T-cell (primary cell): ENCODE measurements around the gene SELENOI. TPM values are rescaled to one million over a fixed set of nuclear protein-coding genes. Genes with fewer than 3 reads are reported as not detected.

ENCODE experiments used
- ATAC-seq, 4 experiments: fragments of 200-7000 bp in 3 of 4; fragments of 150-1000 bp in 1 of 4; cut with Tn5 transposase; replicated peaks in 1 of 4; 1 replicate in 3 of 4; 2 replicates in 1 of 4; pipeline ENCODE4 v1.10.0; 2021; ENCODE audit warnings: moderate library complexity in 3 of 4, mild to moderate bottlenecking in 2 of 4, moderate number of reproducible peaks in 1 of 4
- CTCF ChIA-PET, 2 donors: fragments of 300-600 bp; sonication (Branson Sonifier 250); formaldehyde crosslinking; loops; one replicate each; lab custom pipeline; 2022; ENCODE audit warnings: antibody characterized with exemption in 2 of 2; lab: Charles Lee
- POLR2A ChIA-PET, 2 donors: fragments of 300-600 bp; sonication (Branson Sonifier 250); formaldehyde crosslinking; loops; one replicate each; lab custom pipeline; 2022; ENCODE audit warnings: antibody characterized with exemption in 2 of 2; lab: Charles Lee
- DNase-seq, 35 experiments: peaks; one replicate each; pipeline versions ENCODE4 v3.0.0 to v3.0.0-alpha.2; 2013 to 2023
- H3K27ac ChIP-seq: one replicate; pipeline ENCODE4 v1.5.1; 2013; ENCODE audit warnings: low read length
- H3K27me3 ChIP-seq, 2 experiments: replicated peaks in 1 of 2; 1 replicate in 1 of 2; 2 replicates in 1 of 2; pipeline versions ENCODE4 v1.6.1 to v1.7.0; 2013; ENCODE audit warnings: low read length in 1 of 2, mixed read lengths in 1 of 2; ENCODE audit not compliant: control insufficient read depth in 2 of 2, insufficient read depth in 2 of 2; ENCODE audit errors: extremely low read depth in 1 of 2
- H3K36me3 ChIP-seq, 2 donors: 1 replicate in 1 of 2; 2 replicates in 1 of 2; pipeline versions ENCODE4 v1.6.1 to v1.7.0; 2013; ENCODE audit warnings: low read length in 1 of 2; ENCODE audit not compliant: control insufficient read depth in 2 of 2, insufficient read depth in 1 of 2; ENCODE audit errors: extremely low read depth in 1 of 2
- H3K4me1 ChIP-seq, 2 experiments: 1 replicate in 1 of 2; 2 replicates in 1 of 2; pipeline versions ENCODE4 v1.6.1 to v1.7.0; 2013; ENCODE audit warnings: low read length in 2 of 2, mixed read lengths in 1 of 2; ENCODE audit not compliant: insufficient read depth in 2 of 2, control insufficient read depth in 1 of 2; ENCODE audit errors: extremely low read depth in 1 of 2
- H3K4me3 ChIP-seq, 2 donors: 1 replicate in 1 of 2; 2 replicates in 1 of 2; pipeline versions ENCODE4 v1.5.1 to v1.7.0; 2013; ENCODE audit warnings: mild to moderate bottlenecking in 2 of 2, low read length in 1 of 2, moderate library complexity in 1 of 2; ENCODE audit not compliant: control insufficient read depth in 1 of 2; ENCODE audit errors: extremely low read depth in 1 of 2
- H3K9me3 ChIP-seq: 2 replicates; pipeline ENCODE4 v1.7.0; 2013
- H3K27ac Mint-ChIP-seq, 2 donors: one replicate each; pipeline ENCODE4 v1.8.0; 2020 to 2021; ENCODE audit warnings: mild to moderate bottlenecking in 2 of 2, mixed read lengths in 2 of 2
- H3K27me3 Mint-ChIP-seq, 2 donors: one replicate each; pipeline ENCODE4 v1.8.0; 2021 to 2022; ENCODE audit warnings: mixed read lengths in 2 of 2
- H3K36me3 Mint-ChIP-seq: one replicate; pipeline ENCODE4 v1.8.0; 2021; ENCODE audit warnings: mixed read lengths
- H3K4me1 Mint-ChIP-seq, 3 donors: one replicate each; pipeline ENCODE4 v1.8.0; 2020 to 2022; ENCODE audit warnings: mixed read lengths in 3 of 3, mild to moderate bottlenecking in 1 of 3
- H3K4me3 Mint-ChIP-seq, 3 donors: one replicate each; pipeline ENCODE4 v1.8.0; 2020 to 2022; ENCODE audit warnings: mild to moderate bottlenecking in 3 of 3, mixed read lengths in 3 of 3, moderate library complexity in 3 of 3
- H3K9me3 Mint-ChIP-seq, 3 donors: one replicate each; pipeline ENCODE4 v1.8.0; 2020 to 2022; ENCODE audit warnings: mixed read lengths in 3 of 3
- WGBS: methylation state at CpG from one replicate; pipeline ENCODE4 v1.1.5; 2013; ENCODE audit warnings: missing lambda C conversion rate; ENCODE audit not compliant: insufficient coverage; 5-methylcytosine and 5-hydroxymethylcytosine counted together
- total RNA-seq, 35 experiments: library from RNA in 6 of 35; stranded (reverse) in 6 of 35; fragments of 120-200 nt in 1 of 35; gene quantifications; one replicate each; pipeline versions ENCODE4 v1.2.1 to v1.2.4 and lab custom pipeline; 2013 to 2026

The SELENOI gene
- total RNA-seq, 5 donors from 2014 or later (not counting 1 experiment from before 2014, with no cell fraction given) = 18.3 to 37.1 (median 22.0) TPM

DNA sequence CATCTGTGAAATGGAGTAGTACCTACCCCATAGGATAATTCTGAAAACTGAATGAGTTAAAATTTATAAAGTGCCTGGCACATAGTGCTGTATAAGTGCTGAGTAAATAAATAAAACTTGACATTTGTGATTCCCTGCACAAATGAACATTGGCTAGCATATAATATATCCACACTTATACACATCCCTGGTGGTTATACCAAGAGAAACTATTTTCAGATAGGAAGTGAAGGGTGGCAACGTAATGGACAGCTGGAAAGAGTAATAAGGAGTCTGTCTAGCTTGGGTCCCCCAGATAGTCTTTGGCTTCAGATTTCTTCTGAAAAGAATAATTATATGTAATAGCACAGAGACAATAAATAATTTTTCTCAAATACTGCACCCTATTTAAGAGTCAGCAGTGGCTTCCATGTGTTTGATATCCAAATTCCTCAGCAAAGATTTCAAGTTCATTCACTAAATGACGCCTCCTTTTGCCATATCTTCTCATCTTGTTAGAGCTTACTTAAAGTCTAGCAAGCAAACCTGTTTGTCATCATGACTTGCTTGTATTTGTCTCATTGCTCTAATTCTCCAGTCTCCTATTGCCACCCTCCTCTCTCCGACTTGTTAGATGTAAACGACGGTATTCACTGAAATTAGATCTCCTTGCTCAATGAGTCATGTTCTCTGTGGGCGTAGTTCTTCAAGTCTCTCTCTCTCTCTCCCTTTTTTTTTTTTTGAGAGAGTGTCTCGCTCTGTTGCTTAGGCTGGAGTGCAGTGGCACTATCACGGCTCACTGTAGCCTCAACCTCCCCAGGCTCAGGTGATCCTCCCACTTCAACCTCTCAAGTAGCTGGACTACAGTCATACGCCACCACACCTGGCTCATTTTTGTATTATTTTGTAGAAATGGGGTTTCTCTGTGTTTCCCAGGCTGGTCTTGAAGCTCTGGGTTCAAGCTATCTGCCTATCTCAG, 9.4 kb downstream of the SELENOI start:
- 93% methylated on average over 2 of the region's 9 CpGs for WGBS

DNA sequence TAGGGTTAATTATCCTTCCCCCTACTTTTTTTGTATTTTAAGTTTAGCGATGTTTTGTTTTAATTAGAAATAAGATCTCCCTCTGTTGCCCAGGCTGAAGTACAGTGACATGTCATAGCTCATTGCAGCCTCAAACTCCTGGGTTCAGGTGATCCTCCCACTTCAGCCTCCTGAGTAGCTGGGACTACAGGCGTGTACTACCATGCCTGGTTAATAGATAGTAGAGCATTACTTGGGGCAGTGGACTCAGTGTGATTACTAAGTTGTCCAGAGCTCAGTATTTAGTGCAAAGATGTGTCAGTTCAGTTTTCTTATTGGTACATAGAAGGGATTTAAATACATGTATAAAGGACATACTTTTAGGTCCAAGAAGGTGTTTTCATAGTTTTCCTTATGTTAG, 10.2 kb downstream of the SELENOI start:
- ATAC-seq (no peak), DNase-seq (no peak)
- peaks cover 14% of the 10 kb centered on the region for H3K36me3 Mint-ChIP-seq
- CTCF ChIA-PET = no interaction called here
- WGBS = no CpG with 5 or more reads among the region's 2 CpGs
- no peaks in the 10 kb centered on the region for H3K9me3 Mint-ChIP-seq
- no peaks in the 10 kb centered on the region for H3K27me3 ChIP-seq
- no peaks in the 10 kb centered on the region for H3K27me3 Mint-ChIP-seq
- no peaks in the 10 kb centered on the region for H3K9me3 ChIP-seq
- H3K4me1 ChIP-seq = no peaks in the 10 kb centered on the region
- H3K36me3 ChIP-seq = peaks cover 0 to 2% of the 10 kb centered on the region in 2 donors
- H3K4me3 Mint-ChIP-seq = no peak overlapping the region
- POLR2A ChIA-PET = no interaction called here
- peaks cover 66 to 72% (median 69%) of the 10 kb centered on the region in 3 donors for H3K4me1 Mint-ChIP-seq
- H3K4me3 ChIP-seq = no peak overlapping the region
- H3K27ac Mint-ChIP-seq = no peak overlapping the region
- H3K27ac ChIP-seq = no peak overlapping the region

More for the DNA sequence above, 9.4 kb downstream of the SELENOI start:
- H3K4me3 Mint-ChIP-seq = no peak overlapping the region
- Histone ChIP-seq H3K27ac (no peak overlapping the region), H3K9me3 (no peaks in the 10 kb centered on the region), H3K4me3 (no peak overlapping the region), H3K4me1 (no peaks in the 10 kb centered on the region), H3K27me3 (no peaks in the 10 kb centered on the region), H3K36me3 (peaks cover 0 to 2% of the 10 kb centered on the region in 2 donors)
- H3K36me3 Mint-ChIP-seq = peaks cover 17% of the 10 kb centered on the region
- POLR2A ChIA-PET = interaction anchor here (0.6 to 1.1 kb wide), 3 partner anchors 9 to 141 kb away, joined by 3 read pairs; partner anchors contain the start of gene ADGRF3 (in 1 of the 2)
- no peak for DNase-seq
- CTCF ChIA-PET = interaction anchor here in 1 of 2 donors (0.5 kb wide), 1 partner anchor 763 kb away, joined by 4 read pairs; no protein-coding TSS in a partner anchor
- no peaks in the 10 kb centered on the region for H3K9me3 Mint-ChIP-seq
- no peak for ATAC-seq
- H3K4me1 Mint-ChIP-seq = peaks cover 61 to 71% (median 67%) of the 10 kb centered on the region in 3 donors
- no peaks in the 10 kb centered on the region for H3K27me3 Mint-ChIP-seq
- no peak overlapping the region for H3K27ac Mint-ChIP-seq

DNA sequence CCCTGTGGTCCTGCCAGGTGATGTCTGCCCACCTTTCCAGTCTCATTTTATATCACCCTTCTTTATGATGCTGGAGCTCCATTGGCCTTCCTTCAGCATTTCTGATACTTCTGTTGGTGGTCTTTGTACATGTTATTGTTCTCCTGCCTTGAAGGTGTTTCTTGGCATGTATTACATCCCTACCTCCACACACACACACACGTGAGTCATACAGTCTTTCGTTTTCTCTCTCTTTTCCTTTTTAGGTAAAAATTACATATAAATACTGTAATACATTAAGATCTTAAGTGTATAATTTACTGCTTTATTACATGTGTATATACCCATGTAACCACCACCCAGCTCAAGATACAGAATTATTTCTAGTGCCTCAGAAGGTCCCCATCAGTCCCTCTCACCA, 10.8 kb downstream of the SELENOI start:
- no peaks in the 10 kb centered on the region for H3K27me3 ChIP-seq
- H3K4me1 ChIP-seq = no peaks in the 10 kb centered on the region
- Mint-ChIP-seq H3K36me3 (peaks cover 14% of the 10 kb centered on the region), H3K4me1 (peaks cover 60 to 73% (median 67%) of the 10 kb centered on the region in 3 donors), H3K27ac (no peak overlapping the region), H3K4me3 (no peak overlapping the region), H3K27me3 (no peaks in the 10 kb centered on the region), H3K9me3 (no peaks in the 10 kb centered on the region)
- DNase-seq (no peak), ATAC-seq (no peak)
- no peak overlapping the region for H3K4me3 ChIP-seq
- no peaks in the 10 kb centered on the region for H3K36me3 ChIP-seq
- H3K27ac ChIP-seq = no peak overlapping the region
- ChIA-PET POLR2A (no interaction called here), CTCF (no interaction called here)
- H3K9me3 ChIP-seq = no peaks in the 10 kb centered on the region
- no CpG with 5 or more reads among the region's 2 CpGs for WGBS

DNA sequence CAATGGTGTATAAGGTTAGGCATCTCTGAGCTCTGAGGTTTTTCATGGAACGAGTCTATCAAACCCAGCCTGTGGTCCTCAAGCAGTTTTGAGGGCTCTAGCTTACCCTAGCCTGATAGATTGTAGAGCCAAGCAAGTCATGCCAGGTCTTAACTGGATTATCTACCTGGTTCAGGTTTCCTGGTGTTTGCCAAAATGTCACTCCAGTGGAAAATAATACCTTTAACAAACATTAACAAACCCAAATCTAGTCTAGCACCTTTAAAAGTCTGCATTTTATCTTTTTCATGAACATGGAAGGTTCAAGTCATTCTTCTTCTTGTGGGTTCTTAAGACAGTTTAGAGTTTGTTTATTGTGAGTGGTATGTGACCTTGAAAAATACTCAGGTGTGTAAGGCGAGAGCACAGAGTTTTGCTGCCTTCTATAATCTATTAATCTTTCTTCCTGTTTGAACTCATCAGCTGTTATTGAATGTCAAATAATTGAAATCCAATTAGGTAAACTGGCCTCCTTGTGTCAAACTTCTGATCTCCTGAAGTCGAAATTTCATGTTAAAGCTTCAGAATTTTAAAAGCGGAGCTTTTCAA, 14.0 kb downstream of the SELENOI start:
- DNase-seq (no peak), ATAC-seq (no peak)
- Histone ChIP-seq H3K27ac (no peak overlapping the region), H3K4me1 (no peaks in the 10 kb centered on the region), H3K9me3 (no peaks in the 10 kb centered on the region), H3K27me3 (no peaks in the 10 kb centered on the region), H3K36me3 (no peaks in the 10 kb centered on the region), H3K4me3 (no peak overlapping the region)
- ChIA-PET CTCF (no interaction called here), POLR2A (interaction anchor here (0.5 to 0.7 kb wide), 2 partner anchors 14 to 26 kb away, joined by 3 to 4 read pairs; partner anchors contain the start of gene SELENOI (in 1 of the 2))
- H3K27me3 Mint-ChIP-seq = no peaks in the 10 kb centered on the region
- WGBS = 100% methylated on average over 1 of the region's 4 CpGs
- peaks cover 9% of the 10 kb centered on the region for H3K36me3 Mint-ChIP-seq
- no peak overlapping the region for H3K27ac Mint-ChIP-seq
- H3K4me3 Mint-ChIP-seq = no peak overlapping the region
- peaks cover 49 to 65% (median 64%) of the 10 kb centered on the region in 3 donors for H3K4me1 Mint-ChIP-seq
- no peaks in the 10 kb centered on the region for H3K9me3 Mint-ChIP-seq

DNA sequence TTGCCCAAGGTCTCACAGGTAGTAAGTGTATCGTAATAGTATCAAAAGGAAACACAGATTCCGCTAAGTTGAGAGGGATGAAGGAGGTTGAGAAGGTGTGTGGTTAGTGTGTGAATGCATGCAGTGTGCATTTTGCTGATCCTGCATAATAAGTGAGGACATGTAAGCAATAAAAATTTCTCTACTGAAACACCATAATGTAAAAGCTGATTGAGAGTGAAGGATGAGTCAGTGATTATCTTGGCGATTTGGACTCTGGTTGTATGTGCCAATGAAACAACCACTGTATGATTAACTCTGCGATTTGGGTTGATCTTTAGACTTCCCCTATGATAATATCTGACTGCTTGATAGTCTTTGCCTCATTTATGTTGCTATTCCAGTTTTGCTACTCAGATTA, 17.4 kb downstream of the SELENOI start:
- no peaks in the 10 kb centered on the region for H3K9me3 ChIP-seq
- no peaks in the 10 kb centered on the region for H3K9me3 Mint-ChIP-seq
- H3K4me3 ChIP-seq = no peak overlapping the region
- no peak overlapping the region for H3K27ac Mint-ChIP-seq
- no peak for DNase-seq
- no CpG with 5 or more reads among the region's 4 CpGs for WGBS
- H3K4me1 ChIP-seq = no peaks in the 10 kb centered on the region
- no peaks in the 10 kb centered on the region for H3K27me3 Mint-ChIP-seq
- peaks cover 19 to 40% (median 36%) of the 10 kb centered on the region in 3 donors for H3K4me1 Mint-ChIP-seq
- H3K36me3 Mint-ChIP-seq = peaks cover 16% of the 10 kb centered on the region
- ChIA-PET CTCF (interaction anchor here in 1 of 2 donors (1.0 kb wide), 1 partner anchor 381 kb away, joined by 3 read pairs; no protein-coding TSS in a partner anchor), POLR2A (no interaction called here)
- no peaks in the 10 kb centered on the region for H3K27me3 ChIP-seq
- no peak overlapping the region for H3K27ac ChIP-seq
- H3K36me3 ChIP-seq = peaks cover 0 to 23% of the 10 kb centered on the region in 2 donors
- H3K4me3 Mint-ChIP-seq = no peak overlapping the region
- ATAC-seq = peak in 1 of 4 experiments; percentile 16

DNA sequence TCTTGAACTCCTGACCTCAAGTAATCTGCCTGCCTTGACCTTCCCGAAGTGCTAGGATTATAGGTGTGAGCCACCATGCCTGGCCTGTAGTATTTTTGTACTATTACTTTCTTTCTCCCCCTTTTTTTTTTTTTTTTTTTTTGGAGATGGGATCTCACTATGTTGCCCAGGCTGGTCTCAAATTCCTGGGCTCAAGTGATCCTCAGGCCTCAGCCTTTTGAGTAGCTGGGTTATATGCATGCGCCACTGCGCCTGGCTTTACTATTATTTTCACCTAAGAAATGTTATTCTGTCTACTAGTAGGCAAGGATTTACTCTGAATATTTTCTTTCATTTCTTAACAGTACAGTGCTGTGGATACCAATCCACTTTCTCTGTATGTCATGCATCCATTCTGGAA, 18.0 kb downstream of the SELENOI start:
- no CpG with 5 or more reads among the region's 3 CpGs for WGBS
- Histone ChIP-seq H3K9me3 (no peaks in the 10 kb centered on the region), H3K4me1 (no peaks in the 10 kb centered on the region), H3K27ac (no peak overlapping the region), H3K4me3 (no peak overlapping the region), H3K27me3 (no peaks in the 10 kb centered on the region), H3K36me3 (peaks cover 0 to 28% of the 10 kb centered on the region in 2 donors)
- Mint-ChIP-seq H3K27ac (no peak overlapping the region), H3K4me3 (no peak overlapping the region), H3K27me3 (no peaks in the 10 kb centered on the region), H3K36me3 (peaks cover 18% of the 10 kb centered on the region), H3K4me1 (peaks cover 19 to 34% (median 30%) of the 10 kb centered on the region in 3 donors), H3K9me3 (no peaks in the 10 kb centered on the region)
- DNase-seq (no peak), ATAC-seq (no peak)
- CTCF ChIA-PET = no interaction called here
- POLR2A ChIA-PET = interaction anchor here in 1 of 2 donors (0.5 kb wide), 1 partner anchor 710 kb away, joined by 5 read pairs; no protein-coding TSS in a partner anchor
